ENCODE results near the gene ANKRD44.

Gene ANKRD44

DNA sequence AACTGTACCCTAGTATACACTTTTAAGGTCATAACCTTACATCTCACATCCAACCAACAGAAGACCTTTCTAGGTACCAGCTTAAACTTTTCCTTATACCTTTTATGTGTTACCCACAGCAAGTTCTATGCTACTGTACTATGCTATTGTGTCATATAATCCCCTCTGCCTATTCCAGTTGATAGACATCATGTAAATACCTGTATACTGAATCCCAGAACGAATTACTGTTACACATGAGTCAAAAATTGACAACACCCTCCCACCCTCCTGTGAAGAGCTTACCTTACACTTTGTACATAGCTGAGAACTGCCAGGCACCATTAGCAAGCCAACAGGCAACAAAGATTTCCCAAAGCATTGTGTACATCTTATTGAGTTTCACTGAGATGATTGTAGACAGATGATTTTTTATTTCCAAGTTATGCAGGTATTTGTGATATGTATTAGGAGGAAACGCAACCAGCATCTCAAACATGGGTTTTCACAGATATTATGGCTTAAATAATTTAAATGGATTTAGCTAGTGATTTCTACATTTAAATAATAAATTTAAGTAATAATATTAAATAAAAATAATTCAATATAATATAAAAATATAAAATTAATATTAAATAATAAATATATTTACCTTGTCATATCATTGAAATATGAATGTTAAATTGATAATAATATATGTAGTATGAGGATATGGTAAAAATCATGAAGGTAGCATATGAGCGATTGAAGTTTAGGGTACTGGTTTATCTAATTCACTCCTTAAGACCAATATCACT lies 43.0 kb upstream of the ANKRD44 start:
- H3K9me3 ChIP-seq (ENCODE audit: insufficient read depth, low read length, severe bottlenecking) = no peaks in the 10 kb centered on the region
- no peak overlapping the region for H3K4me2 ChIP-seq (ENCODE audit: insufficient read depth, low read length)
- no peak for TF ChIP-seq EZH2 (IDR thresholded peaks at IDR 0.05; ENCODE audit: borderline replicate concordance, low read depth, low read length, severe bottlenecking)
- TF ChIP-seq, protein P1, sequence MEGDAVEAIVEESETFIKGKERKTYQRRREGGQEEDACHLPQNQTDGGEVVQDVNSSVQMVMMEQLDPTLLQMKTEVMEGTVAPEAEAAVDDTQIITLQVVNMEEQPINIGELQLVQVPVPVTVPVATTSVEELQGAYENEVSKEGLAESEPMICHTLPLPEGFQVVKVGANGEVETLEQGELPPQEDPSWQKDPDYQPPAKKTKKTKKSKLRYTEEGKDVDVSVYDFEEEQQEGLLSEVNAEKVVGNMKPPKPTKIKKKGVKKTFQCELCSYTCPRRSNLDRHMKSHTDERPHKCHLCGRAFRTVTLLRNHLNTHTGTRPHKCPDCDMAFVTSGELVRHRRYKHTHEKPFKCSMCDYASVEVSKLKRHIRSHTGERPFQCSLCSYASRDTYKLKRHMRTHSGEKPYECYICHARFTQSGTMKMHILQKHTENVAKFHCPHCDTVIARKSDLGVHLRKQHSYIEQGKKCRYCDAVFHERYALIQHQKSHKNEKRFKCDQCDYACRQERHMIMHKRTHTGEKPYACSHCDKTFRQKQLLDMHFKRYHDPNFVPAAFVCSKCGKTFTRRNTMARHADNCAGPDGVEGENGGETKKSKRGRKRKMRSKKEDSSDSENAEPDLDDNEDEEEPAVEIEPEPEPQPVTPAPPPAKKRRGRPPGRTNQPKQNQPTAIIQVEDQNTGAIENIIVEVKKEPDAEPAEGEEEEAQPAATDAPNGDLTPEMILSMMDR (IDR thresholded peaks at IDR 0.05; ENCODE audit: borderline replicate concordance, extremely low read depth, low read length, poor library complexity, severe bottlenecking) = no peak
- H4K20me1 ChIP-seq (ENCODE audit: insufficient read depth, low read length) = no peaks in the 10 kb centered on the region
- no peak overlapping the region for H3K9ac ChIP-seq (ENCODE audit: low read depth, low read length)
- H3K27ac ChIP-seq (ENCODE audit: low read length) = no peak overlapping the region
- no peaks in the 10 kb centered on the region for H3K36me3 ChIP-seq (ENCODE audit: insufficient read depth, low read length)
- DNase-seq (no peak), ATAC-seq (ENCODE audit: insufficient read depth, low read depth) (no peak)
- H3K4me1 ChIP-seq (ENCODE audit: insufficient read depth, low read length) = no peaks in the 10 kb centered on the region
- no peak overlapping the region for H2AFZ ChIP-seq (ENCODE audit: low read depth, low read length)
- H3K27me3 ChIP-seq (ENCODE audit: insufficient read depth, low read length, poor library complexity) = no peaks in the 10 kb centered on the region
- H3K4me3 ChIP-seq (ENCODE audit: low read depth in 1 of 2, low read length in 2 of 2) = no peak overlapping the region
- H3K79me2 ChIP-seq (ENCODE audit: insufficient read depth, low read length) = no peaks in the 10 kb centered on the region

DNA sequence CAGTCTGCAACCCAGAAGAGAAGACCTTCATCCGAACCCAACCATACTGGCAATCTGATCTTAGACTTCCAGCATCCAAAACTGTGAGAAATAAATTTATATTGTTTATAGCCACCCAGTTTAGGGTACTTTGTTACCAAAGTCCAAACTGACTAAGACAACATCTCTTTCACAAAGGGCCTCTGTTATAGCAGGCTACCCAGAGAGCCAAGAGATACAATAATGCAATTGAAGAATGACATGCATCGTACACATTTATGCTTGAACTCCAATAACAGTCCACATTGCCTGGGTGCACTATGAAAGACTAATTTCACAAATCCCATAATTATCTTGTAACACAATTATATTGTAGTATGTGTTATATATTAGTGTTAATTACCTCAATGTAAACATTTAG lies 39.1 kb upstream of the ANKRD44 start:
- no peak for TF ChIP-seq EZH2 (IDR thresholded peaks at IDR 0.05; ENCODE audit: borderline replicate concordance, low read depth, low read length, severe bottlenecking)
- TF ChIP-seq, protein P1 (IDR thresholded peaks at IDR 0.05; ENCODE audit: borderline replicate concordance, extremely low read depth, low read length, poor library complexity, severe bottlenecking) = no peak
- H3K4me1 ChIP-seq (ENCODE audit: insufficient read depth, low read length) = no peaks in the 10 kb centered on the region
- H3K9me3 ChIP-seq (ENCODE audit: insufficient read depth, low read length, severe bottlenecking) = no peaks in the 10 kb centered on the region
- H3K9ac ChIP-seq (ENCODE audit: low read depth, low read length) = no peak overlapping the region
- H3K4me3 ChIP-seq (ENCODE audit: low read depth in 1 of 2, low read length in 2 of 2) = no peak overlapping the region
- no peak for ATAC-seq (ENCODE audit: insufficient read depth, low read depth)
- no peaks in the 10 kb centered on the region for H3K79me2 ChIP-seq (ENCODE audit: insufficient read depth, low read length)
- H2AFZ ChIP-seq (ENCODE audit: low read depth, low read length) = no peak overlapping the region
- no peaks in the 10 kb centered on the region for H3K36me3 ChIP-seq (ENCODE audit: insufficient read depth, low read length)
- no peak overlapping the region for H3K4me2 ChIP-seq (ENCODE audit: insufficient read depth, low read length)
- no peaks in the 10 kb centered on the region for H3K27me3 ChIP-seq (ENCODE audit: insufficient read depth, low read length, poor library complexity)
- H4K20me1 ChIP-seq (ENCODE audit: insufficient read depth, low read length) = no peaks in the 10 kb centered on the region
- no peak for DNase-seq
- no peak overlapping the region for H3K27ac ChIP-seq (ENCODE audit: low read length)

DNA sequence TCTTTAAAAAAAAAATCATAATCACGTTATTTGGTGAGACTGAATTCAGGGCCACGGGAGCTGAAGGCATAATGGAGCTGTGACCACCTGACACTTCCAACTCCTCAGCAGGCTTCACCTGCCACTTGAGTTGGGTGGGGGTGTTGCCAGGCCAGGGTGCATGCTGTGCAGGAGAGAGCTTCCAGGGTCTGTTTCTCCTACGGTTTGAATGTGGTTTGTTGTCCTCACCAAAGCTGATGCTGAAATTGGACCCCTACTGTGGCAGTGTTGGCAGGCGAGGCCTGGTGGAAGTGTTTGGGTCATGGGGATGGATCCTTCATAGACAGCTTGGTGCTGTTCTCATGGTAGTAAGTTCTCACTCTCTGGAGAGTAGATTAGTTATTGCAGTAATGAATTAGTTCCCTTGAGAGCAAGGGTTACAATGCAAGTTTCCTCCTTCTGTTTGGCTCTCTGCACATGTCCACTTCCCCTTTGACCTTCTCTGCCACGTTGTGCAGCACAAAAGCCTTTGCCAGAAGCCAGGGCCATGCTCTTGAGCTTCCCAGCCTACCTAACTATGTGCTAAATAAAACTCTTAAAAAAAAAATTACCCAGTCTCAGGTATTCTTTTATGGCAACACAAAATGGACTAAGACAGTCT lies 38.3 kb upstream of the ANKRD44 start:
- Histone ChIP-seq H3K27me3 (ENCODE audit: insufficient read depth, low read length, poor library complexity) (no peaks in the 10 kb centered on the region), H3K4me2 (ENCODE audit: insufficient read depth, low read length) (no peak overlapping the region), H3K79me2 (ENCODE audit: insufficient read depth, low read length) (no peaks in the 10 kb centered on the region), H3K4me3 (ENCODE audit: low read depth in 1 of 2, low read length in 2 of 2) (no peak overlapping the region), H3K27ac (ENCODE audit: low read length) (no peak overlapping the region), H2AFZ (ENCODE audit: low read depth, low read length) (no peak overlapping the region), H3K4me1 (ENCODE audit: insufficient read depth, low read length) (no peaks in the 10 kb centered on the region), H3K9ac (ENCODE audit: low read depth, low read length) (no peak overlapping the region), H3K36me3 (ENCODE audit: insufficient read depth, low read length) (no peaks in the 10 kb centered on the region), H3K9me3 (ENCODE audit: insufficient read depth, low read length, severe bottlenecking) (no peaks in the 10 kb centered on the region), H4K20me1 (ENCODE audit: insufficient read depth, low read length) (no peaks in the 10 kb centered on the region)
- ATAC-seq (ENCODE audit: insufficient read depth, low read depth) (no peak), DNase-seq (no peak)
- no peak for TF ChIP-seq EZH2 (IDR thresholded peaks at IDR 0.05; ENCODE audit: borderline replicate concordance, low read depth, low read length, severe bottlenecking)
- TF ChIP-seq, protein P1 (IDR thresholded peaks at IDR 0.05; ENCODE audit: borderline replicate concordance, extremely low read depth, low read length, poor library complexity, severe bottlenecking) = no peak
